Fibroblast of villous mesenchyme (primary cell): ENCODE measurements around the gene FAAP100. TPM values are rescaled to one million over a fixed set of nuclear protein-coding genes. Genes with fewer than 3 reads are reported as not detected.

Source experiments
- DNase-seq: peaks from one replicate; pipeline ENCODE4 v3.0.0-alpha.2; 2010; ENCODE audit warnings: low read depth
- H3K4me3 ChIP-seq: 2 replicates; pipeline ENCODE4 v1.5.1; 2011; ENCODE audit warnings: low read depth, mild to moderate bottlenecking, low read length
- CTCF ChIP-seq: IDR thresholded peaks from 2 replicates; pipeline ENCODE4 v1.5.1; 2012; ENCODE audit warnings: low read depth, mild to moderate bottlenecking, low read length; ENCODE audit not compliant: insufficient read depth
- total RNA-seq: library from RNA; depleted of rRNA; stranded (reverse); fragments of >200 nt; gene quantifications from 2 replicates; pipeline ENCODE4 v1.2.3, GENCODE V29; 2012

The FAAP100 gene
- total RNA-seq, 1 donor: 27.6 TPM

GRCh38 chr17:81502471-81503017 lies 49.6 kb downstream of the FAAP100 start:
- no peak for DNase-seq
- no peak overlapping the region for H3K4me3 ChIP-seq
- no peak for TF ChIP-seq CTCF

DNA sequence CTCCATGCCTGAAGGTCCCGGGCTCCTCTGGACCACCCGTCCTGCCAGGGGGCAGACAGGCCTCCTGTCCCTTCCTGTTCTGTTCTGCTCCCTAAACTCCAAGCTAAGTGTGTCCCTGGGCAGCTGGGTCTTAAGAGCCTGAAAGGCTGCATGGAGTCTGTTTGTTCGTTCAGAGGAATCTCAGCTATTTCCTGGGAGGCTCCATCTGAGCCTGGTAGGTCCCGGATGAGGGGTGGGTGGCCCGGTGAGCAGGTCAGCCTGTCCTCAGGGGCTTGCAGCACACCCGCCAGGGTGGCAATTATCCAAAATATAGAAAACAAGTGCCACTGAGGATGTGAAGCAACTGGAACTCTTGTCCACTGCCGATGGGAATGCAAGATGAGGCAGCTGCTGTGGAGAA lies 52.1 kb downstream of the FAAP100 start:
- H3K4me3 ChIP-seq: no peak overlapping the region
- no peak for DNase-seq
- no peak for TF ChIP-seq CTCF

DNA sequence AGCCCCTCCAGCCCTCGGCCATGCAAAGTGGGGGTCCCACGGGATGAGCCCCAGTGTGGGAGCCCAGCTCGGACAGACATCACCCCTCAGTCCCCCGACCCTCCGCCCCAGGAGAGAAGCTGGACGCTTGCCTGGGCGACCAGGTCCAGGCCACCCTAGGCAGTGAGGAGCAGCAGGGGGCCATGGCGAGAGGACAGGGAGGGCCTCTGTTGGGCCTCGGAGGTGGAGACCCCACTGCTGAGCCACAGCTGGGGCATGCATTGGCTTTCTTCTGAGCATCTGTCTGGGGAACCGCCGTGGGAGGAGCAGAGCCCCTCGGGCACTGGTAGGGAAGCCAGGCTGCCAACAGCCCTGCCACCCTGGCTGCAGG lies 52.6 kb downstream of the FAAP100 start:
- no peak for DNase-seq
- no peak overlapping the region for H3K4me3 ChIP-seq
- no peak for TF ChIP-seq CTCF

DNA sequence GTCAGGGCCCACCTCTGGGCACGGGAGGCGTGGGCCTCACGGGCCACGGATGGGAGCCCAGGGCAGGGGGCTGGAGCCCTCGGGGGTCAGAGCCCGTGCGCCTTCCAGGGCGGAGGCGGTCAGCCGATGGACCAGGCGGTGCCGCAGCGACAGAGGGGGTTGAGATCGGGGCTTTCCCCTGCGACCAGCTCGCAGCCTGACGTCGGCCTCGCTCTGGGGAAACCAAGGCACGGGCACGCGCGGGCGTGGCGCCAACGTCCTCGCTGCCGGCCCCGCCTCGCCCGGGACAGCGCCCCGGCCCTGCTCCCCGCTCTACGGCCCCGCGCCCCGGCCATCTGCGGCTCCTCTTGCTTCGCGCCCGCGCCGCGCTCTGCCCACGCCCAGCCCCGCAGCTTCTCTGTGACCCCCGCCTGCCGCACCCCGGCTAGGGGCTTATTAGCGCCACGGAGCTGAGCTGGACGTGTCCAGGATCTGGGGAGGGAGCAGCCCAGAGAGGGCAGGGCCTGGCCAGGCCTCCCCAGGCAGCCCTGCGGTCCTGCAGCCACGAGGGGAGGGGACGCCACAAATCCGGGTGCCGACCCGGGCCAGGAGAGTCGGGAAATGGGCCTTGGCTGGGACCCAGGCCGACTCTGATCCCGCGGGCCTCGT lies 53.1 kb downstream of the FAAP100 start:
- no peak for TF ChIP-seq CTCF
- H3K4me3 ChIP-seq: no peak overlapping the region
- DNase-seq: no peak

- no peak for DNase-seq
- H3K4me3 ChIP-seq: no peak overlapping the region
- TF ChIP-seq CTCF: no peak
Measured at GRCh38 chr17:81494626-81495377, 57.4 kb downstream of the FAAP100 start.

- no peak overlapping the region for H3K4me3 ChIP-seq
- DNase-seq: no peak
- TF ChIP-seq CTCF: no peak
Measured at GRCh38 chr17:81493198-81494038, 58.7 kb downstream of the FAAP100 start.
